Stimulated activated CD8-positive, alpha-beta memory T cell treated with anti-CD3 and anti-CD28 coated beads, Interleukin-15, amount 100 ng/mL, for 24 hours (primary cell): ENCODE results near the gene LRP1B.
"Not testable (repeated sequence)": the region's sequence is repeated elsewhere in the genome, so short reads cannot be mapped to it uniquely, and the experiment has no call there.

Experiments used
- DNase-seq: peaks from one replicate; pipeline ENCODE4 v3.0.0-alpha.2; 2020; ENCODE audit warnings: low read depth

The LRP1B gene

DNA sequence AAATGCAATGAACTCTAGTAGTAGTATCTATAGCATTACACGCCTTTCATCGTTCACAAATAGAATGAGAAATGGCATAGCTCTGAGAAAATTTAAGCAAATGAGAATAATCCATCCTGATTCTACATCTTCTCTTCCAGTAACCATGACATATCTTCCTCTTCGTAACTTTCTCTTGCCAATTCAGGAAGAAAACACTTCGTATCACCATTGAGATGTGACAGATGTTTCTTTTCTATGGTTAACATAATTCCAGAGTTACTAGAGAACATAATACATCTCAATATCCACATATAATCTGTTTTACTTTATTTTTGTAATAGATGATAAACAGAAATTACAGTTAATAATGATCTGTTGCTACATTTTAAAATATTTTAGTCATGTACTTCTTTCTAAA lies 1527.4 kb downstream of the LRP1B start:
- no peak for DNase-seq

DNA sequence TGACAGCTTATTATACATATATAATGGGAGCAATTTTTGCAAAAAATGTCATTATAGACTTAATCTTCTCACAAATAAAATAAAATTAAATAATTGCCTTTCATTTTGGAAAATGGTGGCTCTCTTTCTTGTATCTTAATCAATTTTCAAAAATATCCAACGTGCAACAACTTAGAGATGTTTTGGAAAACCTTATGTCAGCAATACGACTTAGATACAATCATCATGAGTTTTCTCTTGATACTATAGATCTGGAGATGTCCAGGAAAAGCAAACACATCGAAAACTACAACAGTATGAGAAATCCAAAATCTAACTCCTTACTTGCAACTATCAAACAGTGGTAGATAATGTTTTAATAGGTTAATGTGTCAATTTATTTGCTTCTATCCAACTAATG lies 1529.0 kb downstream of the LRP1B start:
- DNase-seq: no peak

DNA sequence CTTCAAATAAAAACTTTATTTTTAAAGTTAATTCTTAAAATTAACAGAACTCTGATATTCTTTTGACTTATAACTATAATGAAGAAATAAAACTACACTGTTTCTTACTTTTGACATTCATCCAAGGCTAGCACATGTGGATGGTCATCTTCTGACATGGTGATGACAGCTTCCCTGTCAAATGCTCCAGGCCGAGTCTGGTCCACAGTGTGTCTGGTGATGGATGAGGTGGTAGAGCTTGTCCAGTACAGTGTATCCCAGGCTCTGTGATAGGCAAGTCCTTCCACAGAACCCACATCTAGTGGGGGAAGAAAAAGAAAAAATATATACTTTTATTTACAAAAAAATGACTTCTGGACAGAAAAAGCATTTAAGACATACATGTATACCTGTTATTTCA lies 1529.5 kb downstream of the LRP1B start:
- no peak for DNase-seq

DNA sequence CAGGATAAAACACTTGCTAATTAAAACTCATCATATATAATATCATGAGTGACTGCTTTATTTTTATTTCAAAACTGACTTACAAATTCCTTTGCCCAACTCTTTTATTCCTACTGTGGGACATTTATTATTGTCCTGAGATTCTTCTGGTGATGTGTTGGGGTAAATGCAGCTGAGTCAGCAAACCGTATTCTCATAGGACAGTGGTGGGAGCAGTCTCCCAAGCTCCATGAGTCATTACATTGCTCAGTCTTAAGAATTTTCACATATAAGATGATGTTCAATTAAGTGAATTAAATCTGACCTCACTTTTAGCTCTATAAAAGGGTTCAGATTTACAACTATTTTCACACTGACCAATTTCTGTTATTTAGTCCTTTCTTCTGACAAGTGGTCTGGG lies 1530.7 kb downstream of the LRP1B start:
- no peak for DNase-seq

DNA sequence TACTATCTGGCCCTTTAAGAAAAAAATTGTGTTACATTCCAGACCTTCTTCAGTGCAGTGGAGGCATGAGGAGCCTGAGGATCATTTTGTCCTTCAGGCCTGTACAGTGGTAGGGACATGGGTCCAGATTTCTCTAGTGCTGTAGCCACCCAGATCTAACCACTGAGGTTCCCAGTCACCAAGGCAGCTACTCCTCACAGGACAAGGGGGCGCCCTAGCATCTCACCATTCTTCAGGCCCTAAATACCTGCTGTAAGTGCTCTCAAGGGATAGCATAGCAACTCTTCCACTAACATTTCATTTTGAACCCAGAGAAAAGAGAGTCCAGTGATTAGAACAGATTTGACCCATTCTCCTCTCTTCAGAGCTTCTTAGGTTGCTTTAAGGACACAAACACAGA lies 1533.0 kb downstream of the LRP1B start:
- no peak for DNase-seq

DNA sequence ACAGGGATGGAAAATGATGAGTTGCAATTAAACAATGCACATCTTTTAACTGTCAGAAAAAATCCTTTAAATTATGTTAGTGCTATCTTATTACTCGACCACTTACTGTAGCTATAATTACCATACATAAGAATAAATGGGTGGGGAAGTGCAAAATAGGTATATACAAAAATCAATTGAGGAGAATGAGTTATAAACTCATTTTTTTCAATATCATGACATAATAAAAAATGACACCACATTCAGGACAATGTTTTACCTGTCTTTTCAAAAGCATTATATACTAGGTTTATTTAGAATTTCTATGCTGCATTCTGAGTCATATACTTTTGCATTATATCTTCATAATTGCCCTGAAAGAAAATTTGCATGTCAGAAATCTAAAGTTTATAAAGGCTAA lies 1533.6 kb downstream of the LRP1B start:
- DNase-seq: no peak

DNA sequence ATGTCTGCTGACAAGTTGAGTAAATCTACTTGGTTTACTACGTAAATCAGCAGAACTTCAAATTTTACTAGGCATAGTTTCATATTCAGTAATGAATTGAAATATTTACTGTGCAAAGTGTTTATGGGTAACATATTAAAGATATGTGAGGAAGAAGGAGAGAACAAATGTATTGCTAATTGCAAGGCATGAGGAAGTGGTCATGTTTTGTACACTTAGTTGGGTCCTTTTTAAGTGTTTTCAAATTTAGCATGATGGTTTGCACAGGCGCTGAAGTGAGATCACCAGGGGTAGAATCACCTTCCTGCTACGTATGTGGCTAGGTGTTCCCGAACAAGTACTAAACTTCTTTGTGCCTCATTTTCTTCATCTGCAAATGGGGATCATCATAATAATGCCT lies 1534.4 kb downstream of the LRP1B start:
- DNase-seq: no peak

DNA sequence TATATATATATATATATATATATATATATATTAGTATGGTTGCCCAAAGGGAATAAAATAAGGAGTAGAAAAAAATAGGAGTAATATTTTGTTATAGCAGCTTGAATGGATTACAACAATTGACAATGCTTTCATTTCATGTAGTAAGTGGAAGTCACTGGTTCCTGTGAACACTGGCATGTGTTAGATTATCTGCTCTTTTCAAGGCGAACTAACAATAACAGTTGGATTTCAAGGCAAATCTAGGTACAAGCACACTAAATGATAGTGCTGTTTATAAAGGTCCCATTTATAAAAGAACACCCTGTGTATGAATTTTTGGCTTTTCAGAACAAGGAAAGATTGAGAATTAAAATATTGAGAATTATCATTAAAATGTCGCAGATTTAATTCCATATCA lies 1535.7 kb downstream of the LRP1B start:
- DNase-seq: no peak

DNA sequence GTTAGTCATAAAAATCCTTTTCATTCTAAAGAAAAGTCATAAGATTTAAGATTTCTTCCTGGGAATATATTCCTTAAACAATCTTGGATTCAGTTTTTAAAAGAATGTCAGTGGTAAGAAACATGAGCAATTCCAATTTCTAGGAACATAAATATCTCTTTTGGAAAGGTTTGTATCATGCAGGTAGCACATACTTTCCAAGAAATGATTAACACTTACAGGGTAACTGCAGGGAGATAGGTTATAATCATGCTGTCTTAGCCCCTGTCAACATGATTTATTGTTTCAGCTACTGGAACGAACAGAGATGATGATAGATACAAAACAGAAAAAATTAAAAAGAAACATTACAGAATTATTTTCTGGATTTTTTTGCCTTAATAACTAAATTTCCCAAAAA lies 1537.7 kb downstream of the LRP1B start:
- no peak for DNase-seq

DNA sequence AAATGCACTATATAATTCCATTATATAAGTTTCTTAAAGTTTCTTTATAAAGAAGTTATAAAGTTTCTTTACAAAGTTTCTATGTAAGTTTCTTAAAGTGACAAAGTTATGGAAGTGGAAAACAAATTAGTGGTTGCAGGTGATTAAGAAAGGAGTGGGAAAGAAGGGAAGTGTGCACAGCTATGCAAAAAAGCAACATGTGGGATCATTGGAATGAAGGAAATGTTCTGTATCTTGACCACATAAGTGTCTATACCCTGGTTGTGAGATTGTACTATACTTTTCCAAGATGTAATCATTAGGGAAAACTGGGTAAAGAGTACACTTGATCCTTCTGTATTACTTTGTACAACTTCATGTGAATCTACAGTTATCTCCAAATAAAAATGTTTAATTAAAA lies 1541.1 kb downstream of the LRP1B start:
- no peak for DNase-seq

DNA sequence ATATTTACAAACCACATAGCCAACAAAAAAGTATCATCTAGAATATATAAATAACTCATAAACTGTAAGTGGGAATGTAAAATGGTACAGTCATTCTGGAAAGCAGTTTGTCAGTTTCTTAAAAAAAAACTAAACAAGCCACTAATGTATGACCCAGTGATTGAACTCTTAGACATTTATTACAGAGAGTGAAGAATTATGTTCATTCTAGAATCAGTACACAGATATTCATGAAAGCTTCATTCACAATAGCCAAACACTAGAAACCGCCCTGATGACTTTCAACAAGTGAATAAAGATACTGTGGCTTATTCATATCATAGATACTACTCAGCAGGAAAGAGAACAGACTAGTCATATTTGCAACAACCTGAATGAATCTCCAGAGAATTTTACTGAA lies 1541.5 kb downstream of the LRP1B start:
- DNase-seq: no peak

DNA sequence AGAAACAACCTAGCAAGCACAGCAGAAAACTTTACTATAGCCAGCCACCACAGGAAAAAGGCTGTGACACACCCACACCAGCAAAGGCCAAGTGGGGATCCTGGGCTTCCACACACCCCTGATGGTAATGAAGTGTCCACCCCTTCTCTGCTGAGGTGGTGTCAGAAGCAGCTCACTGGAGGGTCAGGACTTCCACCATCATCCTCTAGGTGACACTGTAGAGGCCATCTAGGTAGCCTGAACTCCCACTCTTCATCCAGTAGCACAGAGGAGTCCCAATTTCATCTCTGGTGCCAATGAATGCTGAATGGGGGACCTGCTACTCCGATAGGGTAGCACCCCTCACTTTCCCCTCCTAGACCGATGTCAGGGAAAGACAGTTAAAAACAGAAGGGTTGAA lies 1544.4 kb downstream of the LRP1B start:
- DNase-seq: no peak

DNA sequence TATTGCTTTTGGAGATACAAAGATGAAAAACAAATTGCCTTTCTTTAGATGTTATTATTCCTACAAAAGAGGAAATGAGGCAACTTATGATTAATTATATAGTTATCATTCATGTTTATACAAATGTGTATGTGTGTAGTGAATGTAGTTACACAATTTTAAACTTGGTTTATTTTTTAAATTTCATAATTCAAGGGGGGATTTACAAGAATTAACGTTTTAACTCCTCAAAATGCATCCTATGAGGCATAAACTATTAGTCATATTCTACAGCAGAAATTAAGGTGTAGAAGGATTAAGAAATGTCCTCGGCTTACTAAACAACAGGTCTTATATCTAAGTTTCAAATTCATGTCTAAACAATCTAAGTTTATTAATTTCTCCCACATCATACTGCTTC lies 1545.8 kb downstream of the LRP1B start:
- no peak for DNase-seq

DNA sequence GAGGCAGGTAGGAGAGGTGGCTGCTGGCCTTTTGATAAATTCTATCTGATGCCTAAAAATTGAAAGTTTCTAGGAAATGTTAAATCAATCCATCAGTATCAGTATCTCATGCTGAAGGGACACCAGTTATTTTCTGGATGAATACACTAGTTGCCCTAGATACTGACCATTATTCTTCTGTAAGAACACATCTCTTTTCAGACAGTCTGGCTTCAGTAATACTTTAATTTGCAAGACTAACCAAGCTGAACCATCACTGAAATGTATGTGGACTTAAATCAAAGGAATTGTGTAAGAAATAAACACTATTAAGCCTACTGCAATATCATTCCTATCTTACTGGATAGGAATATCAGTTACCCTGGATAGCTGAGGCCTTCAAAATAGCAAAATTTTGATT lies 1546.3 kb downstream of the LRP1B start:
- DNase-seq: no peak

DNA sequence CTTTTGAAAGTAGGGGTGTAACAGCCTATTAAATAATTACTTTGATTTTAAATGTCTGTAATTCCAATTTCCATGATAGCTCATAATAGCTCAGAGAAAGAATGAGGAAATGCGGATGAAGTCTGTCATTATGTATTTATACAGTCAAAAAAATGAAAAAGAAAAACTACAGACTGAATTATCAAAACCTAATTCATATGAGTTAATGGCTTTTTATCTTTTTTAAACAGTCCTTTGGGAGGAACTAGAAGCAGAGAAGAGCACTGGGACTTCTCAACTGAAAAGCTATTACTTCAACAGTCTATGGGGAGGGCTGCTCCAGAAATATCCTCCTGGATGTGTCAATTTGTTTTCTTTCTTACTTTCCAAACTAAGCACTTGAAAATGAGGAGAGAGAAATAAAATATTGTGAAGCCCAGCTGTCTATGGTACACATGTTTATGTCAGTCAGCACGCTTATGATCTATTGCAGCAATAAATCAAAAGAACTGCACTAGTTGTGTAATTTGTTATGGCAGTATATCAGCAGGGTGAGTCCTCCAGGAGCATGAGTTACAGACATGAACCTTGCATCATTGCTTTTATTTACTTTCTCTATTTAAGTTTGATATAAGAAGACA lies 1550.2 kb downstream of the LRP1B start:
- DNase-seq: no peak

DNA sequence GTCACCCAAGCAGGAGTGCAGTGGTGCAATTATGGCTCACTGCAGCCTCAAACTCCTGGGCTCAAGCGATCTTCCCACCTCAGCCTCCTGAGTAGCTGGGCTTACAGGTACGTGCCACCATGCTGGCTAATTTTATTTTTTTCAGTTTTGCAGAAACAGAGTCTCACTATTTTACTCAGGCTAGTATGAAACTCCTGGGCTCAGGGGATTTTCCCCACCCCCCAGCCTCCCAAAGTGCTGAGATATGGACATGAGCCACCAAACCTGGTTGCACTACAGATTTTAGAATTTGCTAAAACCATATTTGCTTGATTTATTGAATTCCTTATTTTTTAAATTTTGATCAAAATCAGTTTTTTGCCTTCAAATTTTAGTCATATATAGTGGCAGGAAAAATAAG lies 1553.4 kb downstream of the LRP1B start:
- no peak for DNase-seq

DNA sequence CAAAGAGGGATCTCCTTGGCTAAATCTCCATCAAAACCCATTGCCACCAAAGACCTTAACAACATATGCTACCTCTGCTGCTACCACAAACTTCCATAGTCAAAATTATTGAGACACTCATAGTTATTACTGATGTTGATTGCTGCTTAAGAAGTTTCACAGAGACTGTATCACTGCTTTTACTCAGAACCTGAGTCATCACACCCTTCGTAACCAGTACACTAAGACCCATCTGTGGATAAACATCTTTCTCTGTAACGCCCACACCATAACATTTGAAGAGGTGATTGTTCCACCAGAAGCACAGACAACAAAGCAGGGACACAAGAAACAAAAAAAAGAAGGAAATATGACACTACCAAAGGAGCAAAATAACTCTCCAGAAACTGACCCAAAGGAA lies 1563.1 kb downstream of the LRP1B start:
- DNase-seq: no peak

DNA sequence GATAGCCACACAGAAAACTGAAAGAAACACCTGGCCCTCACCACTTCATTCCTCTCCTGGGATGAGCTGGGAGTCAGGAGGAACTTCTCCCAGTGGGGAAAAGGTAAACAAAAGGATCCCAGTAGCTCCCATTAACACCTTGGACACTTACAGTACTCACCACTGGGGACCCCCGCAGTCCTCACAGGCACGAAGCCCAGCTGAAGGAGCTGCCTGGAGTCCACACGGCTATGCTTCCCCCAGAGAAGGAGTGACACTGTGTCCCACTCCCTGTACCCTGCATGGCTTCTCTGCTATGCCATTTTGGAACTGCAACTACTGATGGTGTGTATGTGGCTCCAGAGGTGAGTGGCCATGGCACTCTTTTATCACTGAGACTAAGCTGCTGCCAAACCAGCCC lies 1565.1 kb downstream of the LRP1B start:
- DNase-seq: no peak

DNA sequence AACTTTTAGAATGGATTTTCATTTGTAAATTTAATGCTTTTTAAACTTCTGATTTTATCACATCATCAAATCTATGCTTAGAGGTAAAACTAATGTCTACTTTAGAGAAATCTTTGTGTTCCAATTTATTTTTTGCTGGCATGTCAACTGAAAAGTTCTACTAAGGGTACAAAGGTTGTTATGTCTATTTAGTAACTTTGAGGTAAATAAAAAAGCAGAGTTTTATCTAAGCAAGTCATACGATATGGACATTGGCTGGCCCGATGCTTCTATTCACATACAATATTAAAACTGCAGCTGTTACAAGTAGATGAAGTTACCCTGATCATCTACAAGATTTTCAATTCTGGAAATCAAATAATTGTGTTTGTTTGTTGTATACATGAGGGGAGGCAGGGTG lies 1575.1 kb downstream of the LRP1B start:
- no peak for DNase-seq

DNA sequence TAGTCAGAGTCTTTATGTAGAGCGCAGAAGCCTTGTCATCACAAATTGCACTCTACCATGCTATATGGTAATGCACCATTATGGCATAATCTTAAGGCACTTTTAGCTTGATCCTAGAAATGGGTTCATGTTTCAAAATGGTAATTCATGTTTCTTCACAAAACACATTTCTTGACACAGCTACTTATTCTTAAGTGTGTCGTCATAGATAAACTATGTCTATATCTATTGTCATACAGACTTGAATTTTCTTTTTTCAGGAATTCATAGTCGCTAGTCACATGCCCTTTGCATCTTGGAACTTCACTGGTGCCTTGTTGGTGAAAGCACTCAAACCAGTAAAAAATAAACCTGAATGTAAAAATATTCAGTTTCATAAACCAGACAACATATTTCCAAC lies 1578.2 kb downstream of the LRP1B start:
- no peak for DNase-seq

DNA sequence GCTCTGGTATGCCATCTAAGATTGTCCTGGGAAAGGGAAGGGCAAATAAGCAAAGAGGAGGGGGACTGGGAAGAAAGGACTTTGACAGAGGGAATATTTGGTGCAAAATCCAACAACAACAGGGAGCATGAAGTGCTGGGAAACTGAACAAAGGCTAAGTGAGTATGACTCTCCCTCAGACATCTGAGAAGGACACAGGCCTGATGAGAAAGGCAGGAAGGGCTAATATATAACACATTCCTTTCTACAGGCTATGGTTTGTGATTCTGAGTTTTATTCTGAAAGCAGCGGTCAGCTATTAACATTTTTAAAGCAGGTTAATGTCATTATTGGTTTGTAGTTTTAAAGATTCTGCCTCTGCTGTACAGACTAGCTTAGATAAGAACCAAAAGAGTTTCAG lies 1579.5 kb downstream of the LRP1B start:
- no peak for DNase-seq

DNA sequence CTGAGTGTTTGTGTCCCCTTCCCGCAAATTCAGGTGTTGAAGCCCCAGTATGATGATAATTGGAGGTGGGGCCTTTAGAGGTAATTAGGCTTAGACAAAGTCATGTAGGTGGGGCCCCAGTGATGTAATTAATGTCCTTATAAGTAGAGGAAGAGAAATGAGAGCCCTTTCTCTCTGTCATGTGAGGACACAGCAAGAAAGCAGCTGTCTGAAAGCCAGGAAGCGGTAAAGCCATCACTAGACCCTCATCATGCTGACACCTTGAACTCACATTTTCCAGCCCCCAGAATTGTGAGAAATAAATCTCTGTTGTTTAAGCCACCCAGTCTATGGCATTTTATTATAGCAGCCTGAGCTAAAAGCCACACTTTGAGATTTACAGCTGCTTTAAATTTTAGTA lies 1580.0 kb downstream of the LRP1B start:
- no peak for DNase-seq

DNA sequence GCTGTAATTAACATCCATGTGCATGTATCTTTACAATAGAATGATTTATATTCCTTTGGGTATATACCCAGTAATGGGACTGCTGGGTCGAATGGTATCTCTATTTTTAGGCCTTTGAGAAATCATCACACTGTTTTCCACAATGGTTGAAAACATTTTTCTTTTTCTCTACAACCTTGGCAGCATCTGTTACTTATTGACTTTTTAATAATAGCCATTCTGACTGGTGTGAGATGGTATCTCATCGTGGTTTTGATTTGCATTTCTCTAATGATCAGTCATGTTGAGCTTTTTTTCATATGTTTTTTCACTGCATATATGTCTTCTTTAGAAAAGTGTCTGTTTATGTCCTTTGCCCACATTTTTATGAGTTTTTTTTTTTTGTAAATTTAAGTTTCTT lies 1586.0 kb downstream of the LRP1B start:
- not testable (repeated sequence) for DNase-seq

DNA sequence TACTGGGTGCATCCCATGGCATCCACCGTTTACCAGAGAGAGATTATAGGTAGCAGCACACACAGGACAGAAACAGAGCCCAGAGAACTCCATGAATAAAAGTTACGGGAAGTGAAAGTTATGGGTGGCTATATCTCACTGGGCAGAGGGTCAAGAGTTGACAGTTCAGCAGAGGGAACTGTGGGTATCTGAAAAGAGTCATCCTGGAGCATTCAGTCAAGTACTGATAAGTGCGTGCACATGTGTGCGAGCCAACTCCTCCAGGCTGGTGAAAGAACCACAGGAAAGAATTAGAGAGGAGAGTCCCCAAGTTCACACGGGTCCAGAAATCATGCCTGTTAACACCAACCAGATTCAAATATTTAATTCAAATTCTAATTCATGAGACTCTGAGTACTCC lies 1588.2 kb downstream of the LRP1B start:
- no peak for DNase-seq
